IPS-20b (cell line): ENCODE data around the gene ATG10.

ENCODE experiments used
- H3K27ac ChIP-seq: one replicate; pipeline ENCODE4 v1.5.1; 2013; ENCODE audit warnings: low read length
- H3K27me3 ChIP-seq: 2 replicates; pipeline ENCODE4 v1.6.1; 2013; ENCODE audit warnings: mild to moderate bottlenecking, low read length, inconsistent platforms; ENCODE audit not compliant: insufficient read depth
- H3K36me3 ChIP-seq: 2 replicates; pipeline ENCODE4 v1.6.1; 2013; ENCODE audit warnings: low read depth, mild to moderate bottlenecking, inconsistent platforms, low read length, moderate library complexity; ENCODE audit not compliant: insufficient read depth
- H3K4me1 ChIP-seq: 2 replicates; pipeline ENCODE4 v1.6.1; 2013; ENCODE audit warnings: mild to moderate bottlenecking, control low read depth, inconsistent platforms, low read length, moderate library complexity; ENCODE audit not compliant: insufficient read depth
- H3K4me3 ChIP-seq: 2 replicates; pipeline ENCODE4 v1.5.1; 2013; ENCODE audit warnings: mild to moderate bottlenecking, low read length, inconsistent platforms
- H3K9ac ChIP-seq: 2 replicates; pipeline ENCODE4 v1.6.1; 2013; ENCODE audit warnings: low read depth, mild to moderate bottlenecking, inconsistent platforms, low read length, moderate library complexity
- H3K9me3 ChIP-seq: 2 replicates; pipeline ENCODE4 v1.6.1; 2013; ENCODE audit warnings: mild to moderate bottlenecking, low read depth, low read length, inconsistent platforms; ENCODE audit not compliant: insufficient read depth

Gene ATG10

GRCh38 chr5:82208371-82208770 is 236.5 kb downstream of the ATG10 start:
- Histone ChIP-seq H3K36me3 (no peaks in the 10 kb centered on the region), H3K4me3 (no peak overlapping the region), H3K27me3 (no peaks in the 10 kb centered on the region), H3K4me1 (no peaks in the 10 kb centered on the region), H3K9ac (no peak overlapping the region), H3K27ac (no peak overlapping the region), H3K9me3 (no peaks in the 10 kb centered on the region)

- Histone ChIP-seq H3K27me3 (no peaks in the 10 kb centered on the region), H3K36me3 (no peaks in the 10 kb centered on the region)
These were observed 240.2 kb downstream of the ATG10 start for GRCh38 chr5:82211855-82212572.

DNA sequence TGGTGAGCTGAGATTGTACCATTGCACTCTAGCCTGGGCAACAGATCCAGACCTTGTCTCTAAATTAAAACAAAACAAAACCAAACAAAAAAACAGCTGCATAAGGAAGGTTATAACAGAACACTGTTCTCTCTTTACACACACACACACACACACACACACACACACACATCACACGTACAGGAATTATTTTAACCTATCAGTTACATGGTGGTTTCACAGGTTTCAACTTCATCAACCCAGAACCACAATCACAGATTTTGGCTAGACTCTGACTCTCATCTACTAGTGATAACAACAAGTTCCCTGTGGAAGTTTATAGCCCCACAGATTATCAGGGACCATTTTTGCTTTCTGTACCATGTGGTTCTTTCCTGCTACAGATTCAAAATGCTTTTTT is 246.1 kb downstream of the ATG10 start:
- no peak overlapping the region for H3K27ac ChIP-seq
- no peaks in the 10 kb centered on the region for H3K9me3 ChIP-seq
- H3K4me3 ChIP-seq = no peak overlapping the region
- peaks cover 5% of the 10 kb centered on the region; the same call in 1 of the 2 replicates for H3K4me1 ChIP-seq
- no peaks in the 10 kb centered on the region for H3K36me3 ChIP-seq
- H3K27me3 ChIP-seq = no peaks in the 10 kb centered on the region
- H3K9ac ChIP-seq = no peak overlapping the region

More at GRCh38 chr5:82211855-82212572, 240.2 kb downstream of the ATG10 start:
- Histone ChIP-seq H3K9ac (no peak overlapping the region), H3K9me3 (no peaks in the 10 kb centered on the region), H3K27ac (no peak overlapping the region), H3K4me3 (no peak overlapping the region), H3K4me1 (no peaks in the 10 kb centered on the region)

DNA sequence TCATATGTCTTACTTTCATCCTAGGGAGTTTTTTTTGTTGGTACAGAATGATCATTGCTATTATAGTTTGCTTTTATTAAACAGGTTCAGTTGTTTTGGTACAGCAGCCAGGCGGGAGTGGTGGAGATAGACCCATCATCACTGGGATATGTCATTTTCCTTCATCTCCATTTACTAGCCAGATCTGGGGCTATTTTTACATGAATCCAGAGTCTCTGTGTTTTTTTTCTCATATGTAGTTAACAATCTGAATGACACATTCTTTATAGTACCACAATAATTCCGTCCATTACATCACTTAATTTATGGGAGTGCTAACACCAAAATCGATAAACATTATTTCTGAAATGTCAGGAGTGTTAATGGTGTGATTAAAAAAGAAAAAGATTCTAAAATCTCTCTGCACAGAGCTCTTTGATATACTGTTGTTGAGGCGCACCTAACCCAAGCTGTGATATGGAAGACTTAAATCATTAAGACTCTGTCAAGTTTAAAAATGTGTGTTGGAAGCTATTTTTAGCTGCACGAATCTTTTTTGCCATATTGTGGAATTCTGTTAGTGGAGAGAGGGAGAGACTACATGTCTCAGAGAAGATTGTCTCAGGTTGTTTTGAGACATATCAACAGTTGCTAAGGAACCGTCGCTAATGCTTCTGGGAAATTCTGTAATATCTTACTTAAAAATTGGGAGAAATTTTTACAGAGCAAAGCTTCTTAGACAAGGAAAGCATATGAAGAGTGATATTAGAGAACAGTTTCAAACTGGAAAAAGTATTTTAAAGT is 246.7 kb downstream of the ATG10 start:
- H3K27ac ChIP-seq = no peak overlapping the region
- no peak overlapping the region for H3K4me3 ChIP-seq
- H3K9ac ChIP-seq = no peak overlapping the region
- no peaks in the 10 kb centered on the region for H3K9me3 ChIP-seq
- H3K36me3 ChIP-seq = no peaks in the 10 kb centered on the region
- peaks cover 5% of the 10 kb centered on the region; the same call in 1 of the 2 replicates for H3K4me1 ChIP-seq
- no peaks in the 10 kb centered on the region for H3K27me3 ChIP-seq

- no peak overlapping the region for H3K4me3 ChIP-seq
- no peaks in the 10 kb centered on the region for H3K27me3 ChIP-seq
- H3K36me3 ChIP-seq = no peaks in the 10 kb centered on the region
- H3K4me1 ChIP-seq = peaks cover 11% of the 10 kb centered on the region; the same call in 1 of the 2 replicates
- no peak overlapping the region for H3K9ac ChIP-seq
- H3K27ac ChIP-seq = no peak overlapping the region
- no peaks in the 10 kb centered on the region for H3K9me3 ChIP-seq
These were observed 249.2 kb downstream of the ATG10 start for GRCh38 chr5:82221020-82221419.

GRCh38 chr5:82222597-82223574 is 251.1 kb downstream of the ATG10 start:
- H3K36me3 ChIP-seq = no peaks in the 10 kb centered on the region
- H3K9ac ChIP-seq = no peak overlapping the region
- peaks cover 11% of the 10 kb centered on the region; the same call in 1 of the 2 replicates for H3K4me1 ChIP-seq
- no peaks in the 10 kb centered on the region for H3K27me3 ChIP-seq
- no peak overlapping the region for H3K4me3 ChIP-seq
- no peak overlapping the region for H3K27ac ChIP-seq
- H3K9me3 ChIP-seq = no peaks in the 10 kb centered on the region

DNA sequence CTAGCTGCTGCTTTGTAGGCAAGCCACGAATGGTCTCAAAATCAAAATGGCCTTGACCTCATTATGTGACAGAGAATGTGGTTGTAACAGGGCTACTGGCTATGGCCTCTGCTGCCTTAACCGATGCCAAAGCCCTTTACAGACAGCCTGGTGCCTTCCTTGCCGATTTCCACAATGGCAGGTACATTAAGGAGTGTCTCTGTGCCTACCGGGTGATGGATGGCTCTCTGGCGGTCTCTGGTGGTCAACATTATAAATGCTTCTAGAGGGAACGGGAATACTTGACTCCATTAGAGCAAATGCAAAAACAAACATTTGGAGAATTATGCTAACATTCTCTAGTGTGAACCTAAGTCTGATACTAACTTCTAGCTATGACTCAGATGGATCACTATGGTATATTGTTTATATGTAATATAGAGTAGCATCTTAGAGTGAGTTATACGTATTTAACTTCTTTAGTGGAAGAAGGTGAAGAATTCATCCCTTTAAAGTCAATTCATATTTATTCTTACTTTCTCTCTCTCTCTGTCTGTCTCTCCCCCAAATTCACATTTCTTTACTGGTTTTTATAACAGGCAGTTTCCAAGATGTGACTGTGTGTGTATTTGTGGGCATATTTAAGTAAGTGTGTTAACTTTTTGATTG is 253.8 kb downstream of the ATG10 start:
- Histone ChIP-seq H3K4me1 (peaks cover 11% of the 10 kb centered on the region; the same call in 1 of the 2 replicates), H3K27ac (no peak overlapping the region)

DNA sequence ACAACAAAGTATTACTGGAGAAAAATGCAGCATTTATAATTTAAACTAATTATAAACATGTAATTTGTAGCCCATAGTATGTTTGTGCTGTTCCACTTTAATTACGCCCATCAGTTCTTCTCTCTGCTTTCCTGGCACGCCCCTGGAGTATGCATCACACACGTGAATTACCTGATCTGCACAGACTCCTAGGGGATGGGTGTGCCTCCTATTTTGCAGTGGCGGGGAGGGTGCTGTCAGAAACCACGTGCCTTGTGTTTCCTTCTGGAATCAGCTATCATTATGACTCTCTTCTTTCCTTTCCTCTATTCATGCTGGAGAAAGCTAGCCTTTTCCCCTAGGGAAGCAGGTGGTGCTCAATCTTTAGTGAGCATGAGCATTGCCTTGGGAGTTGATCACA is 263.1 kb downstream of the ATG10 start:
- Histone ChIP-seq H3K4me1 (no peaks in the 10 kb centered on the region), H3K36me3 (no peaks in the 10 kb centered on the region), H3K27me3 (no peaks in the 10 kb centered on the region), H3K27ac (no peak overlapping the region), H3K4me3 (no peak overlapping the region), H3K9me3 (no peaks in the 10 kb centered on the region), H3K9ac (no peak overlapping the region)

More for the DNA sequence above, 253.8 kb downstream of the ATG10 start:
- no peak overlapping the region for H3K9ac ChIP-seq
- H3K9me3 ChIP-seq = no peaks in the 10 kb centered on the region
- H3K36me3 ChIP-seq = no peaks in the 10 kb centered on the region
- no peaks in the 10 kb centered on the region for H3K27me3 ChIP-seq
- H3K4me3 ChIP-seq = no peak overlapping the region

DNA sequence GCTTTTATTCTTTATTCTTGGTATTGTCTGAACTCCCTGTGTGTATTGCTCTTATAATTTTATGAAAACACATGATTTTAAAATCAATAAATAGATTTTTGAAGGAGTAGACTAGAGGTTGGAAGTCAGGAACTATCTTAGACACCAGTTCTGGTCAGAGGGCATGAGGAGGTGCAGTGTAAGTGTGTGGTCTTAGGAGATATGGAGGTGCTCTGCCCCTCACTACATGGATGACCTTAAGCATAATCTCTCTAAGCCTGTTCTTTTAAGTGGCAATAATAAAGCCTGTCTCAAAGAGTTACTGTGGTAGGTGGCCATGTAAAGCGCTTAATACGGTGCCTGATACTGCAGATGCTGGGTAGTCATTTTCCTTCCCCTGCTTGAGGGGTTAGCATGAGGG is 272.3 kb downstream of the ATG10 start:
- Histone ChIP-seq H3K27me3 (no peaks in the 10 kb centered on the region), H3K27ac (no peak overlapping the region), H3K9me3 (no peaks in the 10 kb centered on the region), H3K36me3 (no peaks in the 10 kb centered on the region), H3K4me1 (no peaks in the 10 kb centered on the region), H3K9ac (no peak overlapping the region), H3K4me3 (no peak overlapping the region)

DNA sequence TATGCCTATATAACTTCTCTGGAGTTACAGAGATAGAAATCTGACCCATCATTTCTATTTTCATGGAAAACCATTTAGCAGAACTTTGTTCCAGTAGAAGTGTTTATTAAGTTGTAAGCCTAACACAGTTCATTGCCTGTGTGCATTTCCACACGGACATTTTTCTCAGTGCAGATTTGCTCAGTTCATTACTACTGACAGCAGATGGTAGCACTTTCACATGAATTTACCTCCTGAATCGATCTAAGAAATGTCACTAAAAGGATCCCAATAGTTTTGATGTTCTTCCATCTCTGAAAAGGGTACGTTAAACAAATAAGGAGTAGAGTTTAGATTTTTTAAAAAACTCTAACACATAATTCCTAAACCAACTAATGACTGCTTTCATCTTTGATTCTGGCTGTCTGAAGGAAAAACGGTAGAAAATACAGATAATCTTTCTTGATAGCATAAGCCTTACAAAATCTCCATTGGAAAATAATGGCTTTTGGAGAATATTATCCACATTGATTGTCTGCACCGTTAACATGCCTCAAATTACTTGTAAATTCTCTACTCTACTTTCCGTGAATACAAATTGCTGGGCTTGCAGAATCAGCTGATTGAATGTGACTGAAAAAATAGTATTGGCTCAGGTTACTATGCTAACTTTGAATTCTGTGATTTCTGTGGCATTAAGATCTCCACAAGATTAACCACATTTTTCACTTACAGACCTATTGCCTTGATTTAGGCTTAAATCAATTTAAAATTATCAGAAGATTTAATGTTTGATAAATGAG is 273.2 kb downstream of the ATG10 start:
- no peaks in the 10 kb centered on the region for H3K36me3 ChIP-seq
- no peak overlapping the region for H3K9ac ChIP-seq
- H3K4me1 ChIP-seq = no peaks in the 10 kb centered on the region
- H3K4me3 ChIP-seq = no peak overlapping the region
- H3K27ac ChIP-seq = no peak overlapping the region
- no peaks in the 10 kb centered on the region for H3K9me3 ChIP-seq
- H3K27me3 ChIP-seq = no peaks in the 10 kb centered on the region
